GM18511 (cell line): ENCODE data around the gene ZNF282.
A peak's percentile ranks its signal among the peaks of the same experiment; 100 is the strongest.

ENCODE experiments used
- ATAC-seq: cut with Tn5 transposase; IDR thresholded peaks from one replicate; pipeline ENCODE4 v1.9.1; 2021; ENCODE audit warnings: mild to moderate bottlenecking, moderate library complexity; ENCODE audit not compliant: unreplicated experiment

ZNF282 gene

DNA sequence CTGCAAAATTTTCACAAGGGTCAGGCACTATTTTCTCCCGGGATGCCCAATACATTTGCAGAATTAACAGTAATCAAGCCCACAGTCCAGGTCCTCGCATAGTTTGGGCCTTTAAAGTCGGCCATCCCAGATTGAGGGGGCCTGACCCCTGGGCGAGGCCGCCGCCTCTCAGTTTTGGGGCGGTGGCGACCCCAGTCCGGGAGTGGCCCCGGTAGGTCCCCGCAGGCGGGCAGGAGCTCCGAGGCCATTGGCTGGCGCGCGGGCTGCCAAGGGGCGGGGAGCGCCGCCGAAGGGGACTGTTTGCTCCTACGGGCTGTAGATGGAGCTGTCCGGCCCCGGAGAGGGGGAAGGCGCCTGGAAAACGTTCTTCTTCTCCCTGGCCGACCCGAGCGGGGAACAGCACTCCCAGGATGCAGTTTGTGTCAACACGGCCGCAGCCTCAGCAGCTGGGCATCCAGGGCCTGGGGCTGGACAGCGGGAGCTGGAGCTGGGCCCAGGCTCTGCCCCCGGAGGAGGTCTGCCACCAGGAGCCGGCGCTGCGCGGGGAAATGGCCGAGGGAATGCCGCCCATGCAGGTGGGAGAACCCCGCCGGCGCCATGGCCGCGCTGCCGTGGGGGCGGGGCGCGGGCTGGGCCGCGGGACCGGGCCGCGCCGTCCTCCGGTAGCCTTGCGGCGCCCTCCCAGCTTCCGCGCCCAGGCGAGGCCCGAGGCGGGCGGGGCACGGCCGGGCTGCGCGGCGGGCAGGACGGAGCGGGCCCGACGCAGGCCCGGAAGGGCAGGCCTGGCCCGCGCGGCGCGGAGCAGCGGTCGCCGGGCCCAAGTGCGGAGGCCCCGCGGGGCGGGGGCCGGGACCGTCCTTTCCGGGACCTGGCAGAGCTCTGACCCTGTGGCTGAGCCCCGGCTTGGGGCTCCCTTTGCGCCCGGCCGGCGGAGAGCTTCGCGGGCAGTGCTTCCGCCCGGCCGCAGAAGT is at the start of gene ZNF282:
TSS of gene ZNF282 (plus strand) at position 367 of the 971 bp plus-strand sequence. CDS start at position 411, 44 bp downstream.
- peak; percentile 92 for ATAC-seq

DNA sequence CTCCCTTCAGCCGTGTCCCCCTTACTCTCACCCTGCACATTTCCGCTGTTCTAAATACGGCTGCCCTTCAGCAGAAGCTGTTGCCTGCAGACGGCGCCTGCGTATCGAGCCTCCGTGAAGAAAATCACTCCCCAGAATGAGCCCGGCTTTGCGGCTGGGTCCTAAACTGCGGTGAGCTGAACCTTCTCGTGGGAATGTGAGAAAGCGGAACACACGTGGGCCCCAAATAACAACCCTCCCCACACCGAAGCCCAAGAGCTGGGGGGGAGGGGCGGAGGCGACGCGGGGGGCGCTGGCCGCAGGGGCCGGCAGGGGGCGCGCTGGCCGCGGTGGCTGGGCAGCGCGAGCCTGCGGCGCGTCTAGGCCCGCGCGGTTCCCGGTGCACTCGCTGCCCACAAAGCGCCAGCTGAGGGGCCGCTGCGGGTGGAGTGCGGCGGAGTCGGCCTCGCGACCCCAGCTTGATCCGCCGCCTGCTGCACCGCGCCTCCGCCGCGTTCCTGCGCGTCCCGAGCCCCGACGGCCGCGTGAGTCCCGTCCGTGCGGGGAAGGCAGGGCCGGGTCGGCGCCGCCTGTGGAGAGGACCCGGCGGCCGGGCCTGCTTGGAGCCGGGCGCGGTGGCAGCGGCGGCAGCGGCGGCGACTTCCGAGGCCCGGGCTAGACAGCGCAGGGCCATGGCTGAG is 48.1 kb upstream of the ZNF282 start, which contains the start of gene ZNF398:
TSS of gene ZNF398 (plus strand) at position 382 of the 680 bp plus-strand sequence. CDS start at position 672, 290 bp downstream.
- ATAC-seq = peak; percentile 80

- ATAC-seq = peak; percentile 44
These were observed 47.3 kb upstream of the ZNF282 start for GRCh38 chr7:149147752-149148653.

- no peak for ATAC-seq
These were observed 44.4 kb upstream of the ZNF282 start for GRCh38 chr7:149150981-149151380.

- ATAC-seq = no peak
These were observed 42.0 kb upstream of the ZNF282 start for GRCh38 chr7:149153346-149153745.

DNA sequence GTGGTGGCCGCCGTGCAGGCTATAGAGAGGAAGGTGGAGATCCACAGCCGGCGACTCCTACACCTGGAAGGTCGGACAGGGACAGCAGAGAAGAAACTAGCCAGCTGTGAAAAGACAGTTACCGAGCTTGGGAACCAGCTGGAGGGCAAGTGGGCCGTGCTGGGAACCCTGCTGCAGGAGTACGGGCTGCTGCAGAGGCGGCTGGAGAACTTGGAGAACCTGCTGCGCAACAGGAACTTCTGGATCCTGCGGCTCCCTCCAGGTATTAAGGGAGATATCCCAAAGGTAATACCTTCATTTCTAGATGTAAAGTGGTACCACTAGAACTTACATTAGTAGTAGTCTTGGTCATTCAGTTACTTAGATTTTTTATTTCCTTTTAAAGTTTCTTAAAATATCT is 41.3 kb upstream of the ZNF282 start:
- ATAC-seq = no peak

DNA sequence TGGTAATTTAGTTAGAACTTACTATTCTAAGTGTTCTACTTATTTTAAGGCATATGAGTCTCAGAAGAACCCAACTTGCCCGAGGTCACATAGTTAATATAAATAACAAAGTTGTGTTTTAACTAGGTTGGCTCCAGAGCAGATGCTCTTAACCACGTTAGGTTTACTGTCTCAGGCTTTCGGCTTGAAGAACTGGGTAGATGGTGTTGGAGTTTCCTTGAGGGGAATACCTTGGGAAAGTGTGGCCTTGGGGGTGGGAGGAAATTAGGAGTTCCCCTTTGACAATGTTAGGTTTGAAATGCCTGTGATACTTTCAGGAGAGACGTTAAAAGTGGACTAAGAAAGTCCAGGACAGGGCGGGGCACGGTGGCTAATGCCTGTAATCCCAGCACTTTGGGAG is 38.4 kb upstream of the ZNF282 start:
- no peak for ATAC-seq

GRCh38 chr7:149161241-149161848 is 34.0 kb upstream of the ZNF282 start:
- ATAC-seq = no peak

DNA sequence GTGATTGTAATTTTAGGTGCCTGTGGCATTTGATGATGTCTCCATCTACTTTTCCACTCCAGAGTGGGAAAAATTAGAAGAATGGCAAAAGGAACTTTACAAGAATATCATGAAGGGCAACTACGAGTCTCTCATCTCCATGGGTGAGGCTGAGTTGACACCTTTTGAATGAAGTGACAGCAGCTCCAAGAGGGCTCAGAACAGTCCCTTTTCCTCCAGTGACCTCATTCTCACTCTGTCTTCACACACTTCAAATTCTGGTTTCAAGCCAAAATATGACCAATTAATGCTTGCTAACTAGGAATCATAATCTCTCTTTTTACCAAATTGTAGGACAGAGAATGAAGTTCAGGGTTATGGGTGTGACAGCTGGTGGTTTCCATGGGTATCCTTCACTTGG is 29.2 kb upstream of the ZNF282 start:
- ATAC-seq = no peak

- no peak for ATAC-seq
These were observed 28.6 kb upstream of the ZNF282 start for GRCh38 chr7:149166630-149167352.

GRCh38 chr7:149171892-149172533 is 23.3 kb upstream of the ZNF282 start:
- no peak for ATAC-seq

- no peak for ATAC-seq
These were observed 22.8 kb upstream of the ZNF282 start for GRCh38 chr7:149172534-149172920.

- no peak for ATAC-seq
These were observed 20.2 kb upstream of the ZNF282 start for GRCh38 chr7:149175150-149175549.

- no peak for ATAC-seq
These were observed 16.1 kb upstream of the ZNF282 start for GRCh38 chr7:149179241-149179640.

- no peak for ATAC-seq
These were observed 14.5 kb upstream of the ZNF282 start for GRCh38 chr7:149180722-149181449.

GRCh38 chr7:149181450-149181790 is 13.9 kb upstream of the ZNF282 start:
- no peak for ATAC-seq

GRCh38 chr7:149184274-149184673 is 11.1 kb upstream of the ZNF282 start:
- ATAC-seq = no peak

DNA sequence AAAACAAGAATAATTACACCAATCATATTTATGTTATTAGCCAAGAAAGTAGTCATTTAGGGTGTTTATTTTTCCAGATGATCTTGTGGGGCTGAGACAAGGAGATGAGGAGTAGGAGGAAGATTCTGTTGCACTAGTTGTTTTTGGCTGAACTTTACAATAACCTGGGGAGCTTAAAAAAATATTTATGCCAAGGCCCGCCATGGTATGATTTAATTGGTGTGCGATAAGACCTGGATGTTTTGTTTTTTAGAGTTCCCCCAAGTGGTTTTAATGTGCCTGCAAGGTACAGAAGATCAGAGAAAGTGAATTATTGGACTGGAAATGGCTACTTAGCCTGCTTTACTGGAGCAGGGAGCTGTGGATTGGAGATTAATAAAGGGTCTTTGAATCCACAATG is 7.1 kb upstream of the ZNF282 start:
- no peak for ATAC-seq
